GM23338 (cell line): ENCODE data around the gene IGSF22. TPM values are rescaled to one million over a fixed set of nuclear protein-coding genes. Genes with fewer than 3 reads are reported as not detected.

Source experiments
- ATAC-seq: fragments of 200-7000 bp; cut with Tn5 transposase; 3 replicates; pipeline ENCODE4 v1.9.1; 2020
- DNase-seq: peaks from one replicate; pipeline ENCODE4 v3.0.0-alpha.2; 2015; ENCODE audit warnings: low spot score
- H2AFZ ChIP-seq: fragments of 200-600 bp; sonication (generic); 2 replicates; pipeline ENCODE4 v1.8.0; 2016; ENCODE audit warnings: antibody characterized with exemption, mild to moderate bottlenecking, moderate library complexity
- H3F3A ChIP-seq: fragments of 200-600 bp; sonication (generic); replicated peaks from 2 replicates; pipeline ENCODE4 v1.8.0; 2017; ENCODE audit warnings: antibody characterized with exemption, mixed run types, low read depth
- H3K27ac ChIP-seq: fragments of 200-600 bp; sonication (generic); 2 replicates; pipeline ENCODE4 v1.6.1; 2016; ENCODE audit warnings: low read depth
- H3K27me3 ChIP-seq: fragments of 200-600 bp; sonication (generic); 2 replicates; pipeline ENCODE4 v1.8.0; 2016; ENCODE audit warnings: mild to moderate bottlenecking, mixed run types, moderate library complexity; ENCODE audit not compliant: insufficient read depth
- H3K36me3 ChIP-seq: fragments of 200-600 bp; sonication (generic); 2 replicates; pipeline ENCODE4 v1.8.0; 2016; ENCODE audit warnings: mild to moderate bottlenecking; ENCODE audit not compliant: insufficient read depth
- H3K4me1 ChIP-seq: fragments of 200-600 bp; sonication (generic); 2 replicates; pipeline ENCODE4 v1.8.0; 2016; ENCODE audit warnings: mild to moderate bottlenecking, moderate library complexity; ENCODE audit not compliant: insufficient read depth
- H3K4me2 ChIP-seq: fragments of 200-600 bp; sonication (generic); 2 replicates; pipeline ENCODE4 v1.7.1; 2017; ENCODE audit warnings: mixed run types
- H3K4me3 ChIP-seq: fragments of 200-600 bp; sonication (generic); 2 replicates; pipeline ENCODE4 v1.6.1; 2016; ENCODE audit warnings: mixed run types
- H3K79me2 ChIP-seq: fragments of 200-600 bp; sonication (generic); replicated peaks from 2 replicates; pipeline ENCODE4 v1.8.0; 2017; ENCODE audit warnings: mild to moderate bottlenecking; ENCODE audit not compliant: insufficient read depth
- H3K9me2 ChIP-seq: fragments of 200-600 bp; sonication (generic); 2 replicates; pipeline ENCODE4 v1.8.0; 2017; ENCODE audit not compliant: insufficient read depth
- H4K20me1 ChIP-seq: fragments of 200-600 bp; sonication (generic); replicated peaks from 2 replicates; pipeline ENCODE4 v1.8.0; 2017; ENCODE audit warnings: mild to moderate bottlenecking; ENCODE audit not compliant: insufficient read depth
- H3K27ac Mint-ChIP-seq: 2 replicates; pipeline ENCODE4 v1.8.0; 2020; ENCODE audit warnings: inconsistent platforms, mild to moderate bottlenecking, moderate library complexity, mixed read lengths
- H3K27me3 Mint-ChIP-seq: 3 replicates; pipeline ENCODE4 v1.8.0; 2022; ENCODE audit warnings: low read depth, mild to moderate bottlenecking, moderate library complexity, mixed read lengths, inconsistent platforms; ENCODE audit not compliant: insufficient read depth, poor library complexity
- H3K36me3 Mint-ChIP-seq: 3 replicates; pipeline ENCODE4 v1.8.0; 2021; ENCODE audit warnings: low read depth, mild to moderate bottlenecking, inconsistent platforms, moderate library complexity, mixed read lengths
- H3K4me1 Mint-ChIP-seq: 3 replicates; pipeline ENCODE4 v1.8.0; 2020; ENCODE audit warnings: mild to moderate bottlenecking, inconsistent platforms, mixed read lengths
- H3K4me3 Mint-ChIP-seq: 3 replicates; pipeline ENCODE4 v1.8.0; 2021; ENCODE audit warnings: moderate library complexity, mild to moderate bottlenecking, inconsistent platforms, mixed read lengths
- H3K9me3 Mint-ChIP-seq: 3 replicates; pipeline ENCODE4 v1.8.0; 2020; ENCODE audit warnings: moderate library complexity, mild to moderate bottlenecking, inconsistent platforms, mixed read lengths
- CREB1 ChIP-seq: fragments of 250-450 bp; sonication (Bioruptor Pico); IDR thresholded peaks from 2 replicates; pipeline ENCODE4 v1.5.0; 2020; ENCODE audit warnings: low read depth, mild to moderate bottlenecking, moderate library complexity
- CTCF ChIP-seq, 2 experiments: fragments of 200-600 bp in 1 of 2; sonication (generic) in 1 of 2; conservative IDR thresholded peaks; 2 replicates each; pipeline versions ENCODE4 v1.5.1 to v1.6.1; 2016 to 2017; ENCODE audit warnings: antibody characterized with exemption in 2 of 2, low read depth in 2 of 2, mild to moderate bottlenecking in 2 of 2, moderate library complexity in 1 of 2
- ETS1 ChIP-seq: IDR thresholded peaks from 2 replicates; pipeline ENCODE4 v1.6.1; 2016; ENCODE audit warnings: antibody characterized with exemption
- EZH2 ChIP-seq: fragments of 200-600 bp; sonication (generic); IDR thresholded peaks from one replicate; pipeline ENCODE4 v1.8.0; 2017; ENCODE audit warnings: antibody characterized with exemption, mild to moderate bottlenecking, low read depth; ENCODE audit not compliant: unreplicated experiment
- EZH2phosphoT487 ChIP-seq: fragments of 200-600 bp; sonication (generic); IDR thresholded peaks from one replicate; pipeline ENCODE4 v1.8.1; 2018; ENCODE audit warnings: antibody characterized with exemption; ENCODE audit not compliant: unreplicated experiment
- JUNB ChIP-seq: IDR thresholded peaks from one replicate; pipeline ENCODE4 v1.6.1; 2016; ENCODE audit warnings: antibody characterized with exemption; ENCODE audit not compliant: unreplicated experiment
- NANOG ChIP-seq: IDR thresholded peaks from 2 replicates; pipeline ENCODE4 v1.6.1; 2016; ENCODE audit warnings: antibody characterized with exemption, borderline replicate concordance
- POLR2AphosphoS5 ChIP-seq: IDR thresholded peaks from 2 replicates; pipeline ENCODE4 v1.6.1; 2016; ENCODE audit warnings: antibody characterized with exemption, low read depth
- REST ChIP-seq: IDR thresholded peaks from one replicate; pipeline ENCODE4 v1.6.1; 2018; ENCODE audit warnings: antibody characterized with exemption; ENCODE audit not compliant: unreplicated experiment
- STAT1 ChIP-seq: IDR thresholded peaks from one replicate; pipeline ENCODE4 v1.6.1; 2016; ENCODE audit warnings: antibody characterized with exemption; ENCODE audit not compliant: unreplicated experiment
- ZNF114 ChIP-seq: fragments of 250-450 bp; sonication (Bioruptor Pico); IDR thresholded peaks from 2 replicates; pipeline ENCODE4 v1.5.0; 2020; ENCODE audit warnings: mild to moderate bottlenecking, moderate library complexity
- ZNF331 ChIP-seq: fragments of 250-450 bp; sonication (Bioruptor Pico); IDR thresholded peaks from 2 replicates; pipeline ENCODE4 v1.5.0; 2020; ENCODE audit warnings: low read depth, mild to moderate bottlenecking, moderate library complexity
- ZNF462 ChIP-seq: fragments of 250-450 bp; sonication (Bioruptor Pico); IDR thresholded peaks from 2 replicates; pipeline ENCODE4 v1.5.0; 2020; ENCODE audit warnings: mild to moderate bottlenecking, moderate library complexity
- polyA plus RNA-seq: library from polyadenylated mRNA; unstranded; fragments of >200 nt; fragmentation: Nextera tagmentation; extraction: Ambion mirVana; gene quantifications from 2 replicates; pipeline ENCODE4 v1.2.1, GENCODE V29; 2016
- total RNA-seq: library from RNA; depleted of rRNA; stranded (reverse); fragments of >200 nt; shearing (Covaris generic); gene quantifications from 2 replicates; pipeline ENCODE4 v1.2.3, GENCODE V29; 2014

Gene IGSF22
- total and polyA plus RNA-seq, 2 experiments from 2014 or later = 0.37 TPM; not detected in 1

DNA sequence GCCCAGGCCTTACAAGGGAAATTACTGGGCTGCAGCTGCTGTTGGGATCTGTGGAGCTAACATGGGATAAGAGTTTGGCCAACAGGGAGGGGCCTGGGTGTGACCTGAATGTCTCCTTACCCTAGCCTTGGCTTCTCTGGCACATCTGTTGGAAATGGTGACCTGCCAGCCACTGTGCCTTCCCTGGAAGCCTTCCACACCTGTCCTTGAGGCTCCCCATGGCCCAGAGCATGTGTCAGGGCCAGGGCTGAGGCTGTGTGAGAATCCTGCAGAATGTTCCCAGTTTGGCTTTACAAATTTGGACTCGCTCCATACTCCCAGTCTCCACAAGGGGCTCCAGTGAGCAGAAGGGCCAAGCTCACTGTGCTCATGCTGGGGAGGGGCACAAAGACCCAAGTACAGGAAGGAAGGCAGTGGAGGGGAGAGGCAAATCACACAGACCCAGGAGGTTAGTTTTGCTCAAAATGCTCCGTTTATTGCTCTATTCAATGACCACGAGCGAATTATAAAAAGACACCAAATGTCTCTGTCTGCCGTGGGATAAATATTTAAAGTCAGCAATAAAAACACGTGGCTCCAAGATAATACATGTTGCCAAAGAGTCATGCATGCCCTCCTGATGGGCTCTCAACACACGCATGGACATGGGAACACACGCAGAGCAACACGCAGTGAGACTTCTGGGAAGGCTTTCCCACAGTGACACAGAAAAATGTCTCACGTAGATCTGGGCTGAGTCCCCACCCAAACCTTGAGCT lies 1.7 kb upstream of the IGSF22 start (continued):
- TF ChIP-seq ZNF462 (CRISPR knock-in tag) = peak; percentile 59; the same call in 1 of the 2 replicates

DNA sequence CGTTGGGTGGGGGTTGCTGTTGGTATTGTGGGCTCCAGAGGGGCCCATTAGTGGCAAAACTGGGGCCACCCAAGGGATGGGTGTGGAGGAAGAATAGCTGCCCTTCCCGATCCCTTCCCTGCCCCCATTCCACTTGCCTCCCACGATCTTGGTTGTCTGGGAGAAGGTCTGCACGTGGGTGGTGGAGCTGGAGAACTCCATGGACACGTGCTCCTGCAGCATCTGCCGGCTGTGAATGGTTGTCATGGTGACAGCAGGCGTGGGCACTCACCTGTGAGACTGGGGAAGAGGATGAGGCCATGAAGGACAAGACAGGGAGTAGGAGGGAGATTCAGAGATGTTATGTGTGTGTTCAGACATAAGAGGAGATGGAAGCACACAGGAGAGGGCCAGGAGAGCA lies 2.0 kb downstream of the IGSF22 start:
- no peak for DNase-seq
- peaks cover 22% of the 10 kb centered on the region for H3K27me3 Mint-ChIP-seq

More for the DNA sequence above, 2.0 kb downstream of the IGSF22 start:
- TF ChIP-seq REST (no peak), EZH2 (no peak), CREB1 (CRISPR knock-in tag) (no peak), ETS1 (no peak), ZNF331 (no peak), ZNF114 (no peak), JUNB (no peak), NANOG (no peak), STAT1 (no peak), CTCF (conservative IDR thresholded peaks at IDR 0.05; ENCODE audit: low read depth in 2 of 2) (no peak), POLR2AphosphoS5 (no peak), EZH2phosphoT487 (no peak)
- no peak overlapping the region for H3K27ac ChIP-seq
- Mint-ChIP-seq H3K4me3 (no peak overlapping the region), H3K4me1 (peaks cover 29% of the 10 kb centered on the region), H3K27ac (no peak overlapping the region), H3K9me3 (no peaks in the 10 kb centered on the region; the same call in 2 of the 3 replicates), H3K36me3 (no peaks in the 10 kb centered on the region)
- no peaks in the 10 kb centered on the region for H3K9me2 ChIP-seq
- H3K79me2 ChIP-seq = no peaks in the 10 kb centered on the region
- no peak for ATAC-seq
- H3K27me3 ChIP-seq = no peaks in the 10 kb centered on the region
- H3F3A ChIP-seq = no peaks in the 10 kb centered on the region
- no peaks in the 10 kb centered on the region; the same call in 1 of the 2 replicates for H4K20me1 ChIP-seq
- no peak overlapping the region for H3K4me3 ChIP-seq
- H3K4me1 ChIP-seq = peaks cover 11% of the 10 kb centered on the region
- H3K36me3 ChIP-seq = no peaks in the 10 kb centered on the region
- H3K4me2 ChIP-seq = no peak overlapping the region
- no peak overlapping the region for H2AFZ ChIP-seq
